ENCODE data around the gene RAD51B.

DNA sequence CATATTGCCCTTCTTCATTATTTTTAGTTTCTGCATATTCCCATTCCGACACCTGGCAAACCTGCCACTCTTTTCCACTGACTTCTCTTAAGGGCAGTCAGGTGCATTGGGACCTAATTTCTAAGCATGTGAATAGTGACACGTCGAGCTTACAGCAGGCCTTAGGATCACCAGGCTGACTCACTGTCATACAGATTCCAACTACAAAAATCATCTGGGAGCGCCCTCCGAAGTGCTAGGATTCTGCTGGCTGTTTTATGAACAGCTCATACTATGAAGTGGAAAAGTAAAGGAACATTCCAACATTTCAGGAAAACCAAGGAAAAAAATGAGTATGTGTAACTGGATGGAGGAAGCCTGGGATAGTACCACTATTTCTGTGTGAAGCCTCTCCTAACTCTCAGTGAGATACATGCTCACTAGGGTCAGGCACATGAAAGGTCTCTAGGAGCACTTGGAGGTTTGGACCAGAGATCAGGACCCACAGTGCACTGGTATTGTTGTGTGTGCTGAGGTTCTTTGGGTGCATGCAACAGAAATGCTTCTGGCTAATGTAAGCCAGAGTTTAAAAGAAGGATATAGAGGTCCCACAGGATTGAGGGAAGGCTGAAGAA is 715.9 kb downstream of the RAD51B start:
- TF ChIP-seq, protein P1, sequence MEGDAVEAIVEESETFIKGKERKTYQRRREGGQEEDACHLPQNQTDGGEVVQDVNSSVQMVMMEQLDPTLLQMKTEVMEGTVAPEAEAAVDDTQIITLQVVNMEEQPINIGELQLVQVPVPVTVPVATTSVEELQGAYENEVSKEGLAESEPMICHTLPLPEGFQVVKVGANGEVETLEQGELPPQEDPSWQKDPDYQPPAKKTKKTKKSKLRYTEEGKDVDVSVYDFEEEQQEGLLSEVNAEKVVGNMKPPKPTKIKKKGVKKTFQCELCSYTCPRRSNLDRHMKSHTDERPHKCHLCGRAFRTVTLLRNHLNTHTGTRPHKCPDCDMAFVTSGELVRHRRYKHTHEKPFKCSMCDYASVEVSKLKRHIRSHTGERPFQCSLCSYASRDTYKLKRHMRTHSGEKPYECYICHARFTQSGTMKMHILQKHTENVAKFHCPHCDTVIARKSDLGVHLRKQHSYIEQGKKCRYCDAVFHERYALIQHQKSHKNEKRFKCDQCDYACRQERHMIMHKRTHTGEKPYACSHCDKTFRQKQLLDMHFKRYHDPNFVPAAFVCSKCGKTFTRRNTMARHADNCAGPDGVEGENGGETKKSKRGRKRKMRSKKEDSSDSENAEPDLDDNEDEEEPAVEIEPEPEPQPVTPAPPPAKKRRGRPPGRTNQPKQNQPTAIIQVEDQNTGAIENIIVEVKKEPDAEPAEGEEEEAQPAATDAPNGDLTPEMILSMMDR (IDR thresholded peaks at IDR 0.05), result no peak
- TF ChIP-seq POLR2A (IDR thresholded peaks at IDR 0.05), result no peak

Measured in tibial nerve (tissue), 3 donors.